B cell (primary cell): ENCODE measurements around the gene ATAD3B.
"Not testable (repeated sequence)": the region's sequence is repeated elsewhere in the genome, so short reads cannot be mapped to it uniquely, and the experiment has no call there.

Source experiments
- CTCF ChIP-seq: fragments of 200-600 bp; IDR thresholded peaks from one replicate; pipeline ENCODE4 v1.8.0; 2022; ENCODE audit warnings: antibody characterized with exemption, mild to moderate bottlenecking
- EZH2 ChIP-seq: IDR thresholded peaks from 2 replicates; pipeline ENCODE4 v1.6.1; 2012; ENCODE audit warnings: borderline replicate concordance, low read depth, mild to moderate bottlenecking, moderate library complexity, low read length; ENCODE audit not compliant: insufficient read depth, poor library complexity, severe bottlenecking

GRCh38 chr1:1459156-1459555 is 12.4 kb upstream of the ATAD3B start:
- not testable (repeated sequence) for TF ChIP-seq CTCF, EZH2
